Activated CD8-positive, alpha-beta T cell treated with anti-CD3 and anti-CD28 coated beads for 36 hours (primary cell): Measurements from ENCODE around the gene OOSP1. TPM values are rescaled to one million over a fixed set of nuclear protein-coding genes. Genes with fewer than 3 reads are reported as not detected.

Source experiments
- ATAC-seq: fragments of 200-7000 bp; cut with Tn5 transposase; one replicate; pipeline ENCODE4 v1.10.0; 2021; ENCODE audit warnings: mild to moderate bottlenecking, moderate library complexity
- CTCF ChIA-PET: fragments of 350-600 bp; sonication (Branson Sonifier 250); formaldehyde crosslinking; loops from one replicate; lab custom pipeline; 2021; ENCODE audit warnings: antibody characterized with exemption; lab: Charles Lee
- POLR2A ChIA-PET: fragments of 350-600 bp; sonication (Branson Sonifier 250); formaldehyde crosslinking; loops from one replicate; lab custom pipeline; 2021; ENCODE audit warnings: antibody characterized with exemption; lab: Charles Lee
- DNase-seq: peaks from one replicate; pipeline ENCODE4 v3.0.0-alpha.2; 2020
- H3K27ac Mint-ChIP-seq: one replicate; pipeline ENCODE4 v1.8.0; 2021; ENCODE audit warnings: mild to moderate bottlenecking, mixed read lengths
- H3K27me3 Mint-ChIP-seq: one replicate; pipeline ENCODE4 v1.8.0; 2021; ENCODE audit warnings: mixed read lengths
- H3K36me3 Mint-ChIP-seq: one replicate; pipeline ENCODE4 v1.8.0; 2021; ENCODE audit warnings: low read depth, mixed read lengths
- H3K4me1 Mint-ChIP-seq: one replicate; pipeline ENCODE4 v1.8.0; 2021; ENCODE audit warnings: low read depth, mixed read lengths
- H3K4me3 Mint-ChIP-seq: one replicate; pipeline ENCODE4 v1.8.0; 2021; ENCODE audit warnings: mild to moderate bottlenecking, moderate library complexity, mixed read lengths
- H3K9me3 Mint-ChIP-seq: one replicate; pipeline ENCODE4 v1.8.0; 2021; ENCODE audit warnings: mixed read lengths
- intact Hi-C: fragments of 100-400 bp; cut with micrococcal nuclease; formaldehyde crosslinking; loops from one replicate; pipeline ENCODE4 v1.10.0; 2022
- total RNA-seq, 2 experiments: library from RNA; stranded (reverse); gene quantifications; one replicate each; pipeline ENCODE4 v1.2.3, GENCODE V29; 2021
- TF ChIP-seq, protein P1 (sequence below): fragments of 200-600 bp; IDR thresholded peaks from one replicate; pipeline ENCODE4 v1.8.0; 2022; ENCODE audit warnings: antibody characterized with exemption, mild to moderate bottlenecking

OOSP1 gene
- total RNA-seq, 2 experiments from 2014 or later = not detected

- H3K27me3 Mint-ChIP-seq = peaks cover 5% of the 10 kb centered on the region
- ATAC-seq = no peak
- ChIA-PET CTCF (no interaction called here), POLR2A (no interaction called here)
- H3K27ac Mint-ChIP-seq = no peak overlapping the region
- intact Hi-C loops = no loop called here
- DNase-seq = no peak
- H3K36me3 Mint-ChIP-seq = no peaks in the 10 kb centered on the region
- no peak overlapping the region for H3K4me3 Mint-ChIP-seq
- H3K9me3 Mint-ChIP-seq = no peaks in the 10 kb centered on the region
- H3K4me1 Mint-ChIP-seq = no peaks in the 10 kb centered on the region
- TF ChIP-seq, protein P1, sequence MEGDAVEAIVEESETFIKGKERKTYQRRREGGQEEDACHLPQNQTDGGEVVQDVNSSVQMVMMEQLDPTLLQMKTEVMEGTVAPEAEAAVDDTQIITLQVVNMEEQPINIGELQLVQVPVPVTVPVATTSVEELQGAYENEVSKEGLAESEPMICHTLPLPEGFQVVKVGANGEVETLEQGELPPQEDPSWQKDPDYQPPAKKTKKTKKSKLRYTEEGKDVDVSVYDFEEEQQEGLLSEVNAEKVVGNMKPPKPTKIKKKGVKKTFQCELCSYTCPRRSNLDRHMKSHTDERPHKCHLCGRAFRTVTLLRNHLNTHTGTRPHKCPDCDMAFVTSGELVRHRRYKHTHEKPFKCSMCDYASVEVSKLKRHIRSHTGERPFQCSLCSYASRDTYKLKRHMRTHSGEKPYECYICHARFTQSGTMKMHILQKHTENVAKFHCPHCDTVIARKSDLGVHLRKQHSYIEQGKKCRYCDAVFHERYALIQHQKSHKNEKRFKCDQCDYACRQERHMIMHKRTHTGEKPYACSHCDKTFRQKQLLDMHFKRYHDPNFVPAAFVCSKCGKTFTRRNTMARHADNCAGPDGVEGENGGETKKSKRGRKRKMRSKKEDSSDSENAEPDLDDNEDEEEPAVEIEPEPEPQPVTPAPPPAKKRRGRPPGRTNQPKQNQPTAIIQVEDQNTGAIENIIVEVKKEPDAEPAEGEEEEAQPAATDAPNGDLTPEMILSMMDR = no peak
Observed at GRCh38 chr11:59954219-59954847, 16.1 kb downstream of the OOSP1 start.

- intact Hi-C loops = no loop called here
- Mint-ChIP-seq H3K27ac (no peak overlapping the region), H3K4me3 (no peak overlapping the region), H3K9me3 (no peaks in the 10 kb centered on the region), H3K4me1 (no peaks in the 10 kb centered on the region), H3K36me3 (no peaks in the 10 kb centered on the region), H3K27me3 (peaks cover 3% of the 10 kb centered on the region)
- ATAC-seq = no peak
- ChIA-PET POLR2A (interaction anchor here (0.6 kb wide), 1 partner anchor 955 kb away, joined by 3 read pairs; no protein-coding TSS in a partner anchor), CTCF (no interaction called here)
- no peak for DNase-seq
- TF ChIP-seq, protein P1 = no peak
Observed at GRCh38 chr11:59957094-59957493, 18.9 kb downstream of the OOSP1 start.

DNA sequence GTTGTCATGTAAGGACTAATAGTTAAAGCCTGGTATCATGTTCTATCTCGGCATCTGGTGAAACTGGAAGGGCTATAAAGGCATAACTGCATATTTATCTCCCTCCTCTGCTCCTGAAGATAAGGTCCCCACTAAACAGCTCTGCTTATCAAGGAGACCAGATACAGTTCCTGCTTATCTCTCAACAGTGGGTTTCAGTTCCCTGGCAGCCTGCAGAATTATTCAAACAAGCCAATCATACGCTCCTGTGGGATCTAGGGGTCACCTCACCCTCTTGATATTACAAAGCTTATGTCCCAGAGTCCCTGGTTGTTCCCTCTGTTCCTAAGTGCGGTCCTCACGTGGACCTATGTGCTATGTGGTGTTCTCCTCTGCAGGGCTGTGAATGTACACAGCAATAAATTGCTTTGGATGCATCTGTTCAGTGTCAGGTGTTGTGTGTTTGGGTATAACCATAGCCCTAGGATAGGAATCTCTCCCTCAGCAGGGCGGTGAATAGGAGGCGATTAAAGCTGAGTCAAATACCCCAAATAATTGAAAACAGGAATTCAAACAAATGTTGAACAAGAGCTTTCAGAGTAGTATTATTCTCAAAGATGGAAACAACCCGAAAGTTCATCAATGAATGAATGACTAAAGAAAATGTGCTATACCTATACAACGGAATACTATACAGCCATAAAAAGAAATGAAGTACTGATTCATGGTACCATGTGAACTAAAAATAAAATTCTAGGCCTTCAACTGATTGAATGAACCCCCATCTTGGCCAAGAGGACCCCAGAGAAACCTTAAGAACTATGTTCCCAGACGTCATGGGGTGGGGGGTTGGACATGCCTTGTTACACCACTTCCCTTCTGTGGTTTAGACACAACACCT lies 22.5 kb downstream of the OOSP1 start:
- Mint-ChIP-seq H3K36me3 (no peaks in the 10 kb centered on the region), H3K27ac (no peak overlapping the region), H3K4me1 (no peaks in the 10 kb centered on the region), H3K27me3 (peaks cover 7% of the 10 kb centered on the region), H3K9me3 (no peaks in the 10 kb centered on the region), H3K4me3 (no peak overlapping the region)
- intact Hi-C loops = no loop called here
- ChIA-PET POLR2A (no interaction called here), CTCF (no interaction called here)
- DNase-seq (no peak), ATAC-seq (no peak)
- TF ChIP-seq, protein P1 = no peak

DNA sequence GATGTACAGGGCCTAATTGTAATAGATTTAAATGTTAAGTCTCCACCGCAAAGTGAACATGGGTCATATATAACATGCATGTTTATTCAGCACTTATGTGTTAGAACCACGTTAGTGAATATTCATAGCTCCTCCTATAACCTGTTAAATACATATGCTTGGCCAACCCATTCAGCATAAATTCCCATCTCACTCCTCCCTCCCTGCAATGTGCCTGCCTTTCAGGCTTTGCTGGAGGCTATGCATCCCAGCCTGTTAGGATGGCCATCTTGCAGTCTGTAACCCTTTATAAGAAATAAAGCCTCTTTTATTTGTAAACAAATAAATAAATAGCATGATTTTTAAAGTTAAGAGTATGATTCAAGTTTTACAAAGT lies 23.9 kb downstream of the OOSP1 start:
- ATAC-seq (no peak), DNase-seq (no peak)
- POLR2A ChIA-PET = no interaction called here
- no peaks in the 10 kb centered on the region for H3K4me1 Mint-ChIP-seq
- H3K9me3 Mint-ChIP-seq = no peaks in the 10 kb centered on the region
- CTCF ChIA-PET = no interaction called here
- no peak overlapping the region for H3K4me3 Mint-ChIP-seq
- TF ChIP-seq, protein P1 = no peak
- H3K27ac Mint-ChIP-seq = no peak overlapping the region
- intact Hi-C loops = no loop called here
- peaks cover 7% of the 10 kb centered on the region for H3K27me3 Mint-ChIP-seq
- H3K36me3 Mint-ChIP-seq = no peaks in the 10 kb centered on the region

- CTCF ChIA-PET = no interaction called here
- Mint-ChIP-seq H3K27ac (no peak within 1 kb of the TSS), H3K4me3 (no peak within 1 kb of the TSS), H3K4me1 (no peaks in the 10 kb centered on the region), H3K36me3 (no peaks in the 10 kb centered on the region), H3K27me3 (peaks cover 7% of the 10 kb centered on the region), H3K9me3 (no peaks in the 10 kb centered on the region)
- ATAC-seq = no peak
- intact Hi-C loops = no loop called here
- POLR2A ChIA-PET = interaction anchor here (0.6 to 1.2 kb wide), 2 partner anchors 23 to 74 kb away, joined by 3 read pairs; no protein-coding TSS in a partner anchor
- TF ChIP-seq, protein P1 = no peak
- no peak for DNase-seq
Observed at GRCh38 chr11:59963733-59964132, 25.5 kb downstream of the OOSP1 start, which contains the start of gene OOSP4A. OOSP4A (plus strand) TSS chr11:59964033; CDS start chr11:59964033, 0 bp downstream.
